ENCODE results near the gene OR5B12.
"Not testable (repeated sequence)": the region's sequence is repeated elsewhere in the genome, so short reads cannot be mapped to it uniquely, and the experiment has no call there.

The OR5B12 gene

GRCh38 chr11:58442136-58442535 lies at the start of gene OR5B12:
Gene OR5B12 (minus strand): TSS chr11:58442236. CDS start chr11:58440151, 2,085 bp downstream.
- DNase-seq (ENCODE audit: low spot score), result no peak

GRCh38 chr11:58490827-58491226 lies 48.8 kb upstream of the OR5B12 start:
- no peak for DNase-seq (ENCODE audit: low spot score)

DNA sequence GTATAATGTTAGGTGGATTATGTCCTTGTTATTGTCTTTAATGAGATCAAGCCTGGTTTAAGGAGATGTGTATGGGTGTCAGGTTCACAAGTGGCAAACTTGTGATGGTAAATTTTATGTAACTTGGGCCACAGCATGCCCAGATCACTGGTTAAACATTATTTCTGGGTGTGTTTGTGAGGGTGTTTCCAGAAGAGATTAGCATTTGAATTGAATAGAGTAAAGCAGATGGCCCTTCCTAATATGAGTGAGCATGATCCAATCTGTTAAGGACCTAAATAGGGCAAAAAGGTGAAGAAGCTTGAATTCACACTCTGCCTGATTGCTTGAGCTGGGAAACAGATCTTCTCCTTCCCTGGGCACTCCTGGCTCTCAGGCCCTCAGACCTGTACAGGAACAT lies 45.1 kb upstream of the OR5B12 start:
- DNase-seq (ENCODE audit: low spot score), result no peak

DNA sequence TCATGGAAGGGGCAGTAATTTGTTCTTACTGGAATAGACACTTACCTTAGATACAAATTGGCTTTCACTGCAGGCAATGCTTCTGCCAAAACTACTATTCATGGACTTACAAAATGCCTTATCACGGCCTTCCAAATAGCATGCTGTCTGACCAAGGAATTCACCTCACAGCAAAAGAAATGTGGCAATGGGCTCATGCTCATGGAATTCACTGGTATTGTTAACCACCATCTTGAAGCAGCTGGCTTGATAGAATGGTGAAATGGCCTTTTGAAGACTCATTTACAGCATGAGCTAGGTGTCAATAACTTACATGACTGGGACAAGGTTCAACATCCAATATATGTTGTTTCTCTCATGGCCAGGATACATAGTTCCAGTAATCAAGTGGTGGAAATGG lies 43.9 kb upstream of the OR5B12 start:
- no peak for DNase-seq (ENCODE audit: low spot score)

GRCh38 chr11:58471892-58472291 lies 29.9 kb upstream of the OR5B12 start:
- peak; percentile 9 for DNase-seq (ENCODE audit: low spot score)

DNA sequence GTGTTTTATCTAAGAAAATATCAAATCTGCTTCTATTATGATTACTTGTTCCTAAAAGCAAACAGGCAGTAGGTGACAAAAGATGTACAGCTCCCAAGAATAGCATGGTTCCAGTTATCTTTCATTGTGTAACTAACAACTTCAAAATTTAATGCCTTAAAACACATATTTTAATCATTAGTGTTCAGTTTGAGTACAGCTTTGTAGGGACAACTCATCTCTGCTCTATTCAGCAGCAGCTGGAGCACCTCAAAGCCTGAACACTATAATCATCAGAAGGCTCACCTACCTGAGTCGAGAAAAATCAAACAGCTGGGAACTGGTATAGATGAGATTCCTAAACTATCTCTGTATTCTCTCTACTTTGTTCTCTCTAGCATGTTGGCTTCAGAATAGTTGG lies 24.3 kb upstream of the OR5B12 start:
- DNase-seq (ENCODE audit: low spot score), result no peak

DNA sequence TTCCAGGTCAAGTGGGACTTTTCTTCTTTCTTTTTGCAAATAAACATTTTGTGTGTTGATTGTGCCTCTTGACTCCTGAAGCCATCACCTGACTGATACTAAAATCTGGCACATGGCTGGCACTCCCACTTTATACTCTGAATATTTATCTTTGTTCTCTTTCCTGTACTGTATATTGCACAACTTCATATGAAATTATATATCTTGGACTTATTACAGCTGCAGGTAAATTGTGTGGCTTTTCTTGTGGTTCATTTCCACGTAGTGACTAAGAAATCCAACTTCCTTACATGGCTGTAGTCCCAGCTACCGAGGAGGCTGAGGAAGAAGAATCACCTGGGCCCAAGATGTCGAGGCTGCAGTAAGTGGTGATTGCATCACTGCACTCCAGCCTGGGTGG lies 23.7 kb upstream of the OR5B12 start:
- DNase-seq (ENCODE audit: low spot score), result no peak

- DNase-seq (ENCODE audit: low spot score), result peak; percentile 56
These were observed 9.5 kb upstream of the OR5B12 start for GRCh38 chr11:58451585-58451984.

- DNase-seq (ENCODE audit: low spot score), result no peak
These were observed 4.3 kb upstream of the OR5B12 start for GRCh38 chr11:58446294-58446693.

- DNase-seq (ENCODE audit: low spot score), result no peak
These were observed 2.3 kb upstream of the OR5B12 start for GRCh38 chr11:58444300-58444699.

DNA sequence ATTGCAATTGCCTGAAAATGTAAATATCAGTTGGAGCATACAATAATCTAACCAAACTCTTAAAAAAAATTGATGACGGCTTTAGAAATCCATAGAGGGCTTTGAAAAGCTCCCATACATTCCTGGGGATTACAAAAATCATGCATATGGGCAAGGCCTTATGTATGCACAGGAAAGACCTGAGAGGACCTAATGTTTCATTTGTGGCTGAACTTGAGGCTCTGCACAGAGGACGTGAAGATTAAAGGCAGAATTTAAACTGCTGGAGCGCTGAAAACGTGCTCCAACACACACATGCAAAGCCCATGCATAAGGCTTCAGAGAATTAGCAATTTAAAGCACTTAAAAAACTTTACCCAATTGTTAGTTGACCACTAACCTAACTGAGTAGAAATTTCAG lies 3.5 kb downstream of the OR5B12 start:
- DNase-seq (ENCODE audit: low spot score), result no peak

DNA sequence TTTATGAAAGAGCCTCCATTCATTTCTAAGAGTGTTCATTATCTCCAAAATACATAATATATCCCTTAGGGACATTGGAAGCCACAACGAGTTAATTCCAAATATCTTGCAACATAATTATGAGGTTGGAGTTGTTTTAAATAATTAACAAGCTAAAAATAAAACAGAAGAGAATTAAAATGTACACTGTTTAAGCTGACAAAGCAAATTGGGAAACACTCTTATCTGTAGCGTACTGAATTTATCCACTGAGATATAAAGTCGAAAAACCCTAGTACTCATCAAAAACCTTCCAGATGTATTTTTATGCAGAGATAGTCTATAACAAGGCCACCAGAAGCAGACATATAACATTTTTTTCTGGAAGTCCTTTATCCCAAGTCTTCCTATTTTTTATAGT lies 7.8 kb downstream of the OR5B12 start:
- no peak for DNase-seq (ENCODE audit: low spot score)

- DNase-seq (ENCODE audit: low spot score), result no peak
These were observed 8.3 kb downstream of the OR5B12 start for GRCh38 chr11:58433638-58434203.

- no peak for DNase-seq (ENCODE audit: low spot score)
These were observed 12.8 kb downstream of the OR5B12 start for GRCh38 chr11:58429273-58429672.

GRCh38 chr11:58428021-58428420 lies 14.0 kb downstream of the OR5B12 start, which contains the start of gene OR5B2:
Gene OR5B2 (minus strand): TSS chr11:58428121. CDS start chr11:58423261, 4,860 bp downstream.
- DNase-seq (ENCODE audit: low spot score), result no peak

GRCh38 chr11:58406774-58407173 lies 35.3 kb downstream of the OR5B12 start, which contains the start of gene OR5B3:
Gene OR5B3 (minus strand): TSS chr11:58406874. CDS start chr11:58403409, 3,465 bp downstream.
- DNase-seq (ENCODE audit: low spot score), result no peak

GRCh38 chr11:58399622-58400021 lies 42.4 kb downstream of the OR5B12 start:
- DNase-seq (ENCODE audit: low spot score), result not testable (repeated sequence)

- no peak for DNase-seq (ENCODE audit: low spot score)
These were observed 46.5 kb downstream of the OR5B12 start for GRCh38 chr11:58395581-58395980.

GRCh38 chr11:58394195-58394594 lies 47.8 kb downstream of the OR5B12 start:
- peak; percentile 10 for DNase-seq (ENCODE audit: low spot score)

- DNase-seq (ENCODE audit: low spot score), result no peak
These were observed 49.3 kb downstream of the OR5B12 start for GRCh38 chr11:58392746-58393145.

DNA sequence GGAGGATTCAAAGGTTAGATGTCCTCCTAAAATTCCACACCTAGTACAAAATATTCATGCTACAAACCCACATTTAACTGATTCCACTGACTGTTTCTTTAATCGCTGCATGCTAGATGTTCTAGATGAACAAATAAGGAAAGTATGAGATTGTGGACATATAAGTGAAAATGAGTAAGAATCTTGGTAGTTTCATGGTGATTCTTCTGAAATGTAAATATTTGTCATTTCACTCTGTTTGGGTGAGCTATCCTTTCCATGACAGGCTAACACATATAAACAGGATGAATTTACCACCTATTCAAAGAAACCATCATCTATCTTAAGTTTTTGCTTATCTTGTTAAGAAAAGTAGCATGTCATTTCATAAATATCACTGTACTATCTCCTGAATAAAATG lies 50.2 kb downstream of the OR5B12 start:
- no peak for DNase-seq (ENCODE audit: low spot score)

DNA sequence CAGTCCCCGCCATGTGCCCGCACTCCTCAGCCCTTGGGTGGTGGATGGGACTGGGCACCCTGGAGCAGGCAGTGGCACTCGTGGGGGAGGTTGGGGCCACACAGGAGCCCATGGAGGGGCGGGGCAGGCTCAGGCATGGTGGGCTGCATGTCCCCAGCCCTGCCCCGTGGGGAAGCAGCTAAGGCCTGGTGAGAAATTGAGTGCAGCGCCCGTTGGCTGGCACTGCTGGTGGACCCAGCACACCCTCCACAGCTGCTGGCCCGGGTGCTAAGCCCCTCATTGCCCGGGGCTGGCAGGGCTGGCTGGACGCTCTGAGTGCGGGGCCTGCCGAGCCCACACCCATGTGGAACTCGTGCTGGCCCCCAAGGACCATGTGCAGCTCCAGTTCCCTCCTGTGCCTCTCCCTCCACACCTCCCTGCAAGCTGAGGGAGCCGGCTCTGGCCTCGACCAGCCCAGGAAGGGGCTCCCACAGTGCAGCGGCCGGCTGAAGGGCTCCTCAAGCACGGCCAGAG lies 51.4 kb downstream of the OR5B12 start:
- no peak for DNase-seq (ENCODE audit: low spot score)
